HT-29 (cell line): ENCODE measurements around the gene NRP2. TPM values are rescaled to one million over a fixed set of nuclear protein-coding genes. Genes with fewer than 3 reads are reported as not detected.

Experiments used
- DNase-seq: peaks from one replicate; pipeline ENCODE4 v3.0.0-alpha.2; 2015; ENCODE audit warnings: low spot score
- total RNA-seq: library from RNA; depleted of rRNA; stranded (reverse); fragments of >200 nt; shearing (Covaris generic); gene quantifications from 2 replicates; pipeline ENCODE4 v1.2.3, GENCODE V29; 2014

Gene NRP2
- total RNA-seq, 1 experiment from 2014 or later, result 1.1 TPM

- no peak for DNase-seq
These were observed 48.6 kb downstream of the NRP2 start for GRCh38 chr2:205730701-205731582.

- DNase-seq, result no peak
These were observed 49.3 kb downstream of the NRP2 start for GRCh38 chr2:205731583-205731981.

- DNase-seq, result no peak
These were observed 50.0 kb downstream of the NRP2 start for GRCh38 chr2:205732314-205732713.

GRCh38 chr2:205733082-205733481 lies 50.8 kb downstream of the NRP2 start:
- no peak for DNase-seq

- no peak for DNase-seq
These were observed 51.3 kb downstream of the NRP2 start for GRCh38 chr2:205733648-205734047.

GRCh38 chr2:205734436-205735037 lies 52.2 kb downstream of the NRP2 start:
- no peak for DNase-seq

- DNase-seq, result no peak
These were observed 56.0 kb downstream of the NRP2 start for GRCh38 chr2:205738117-205738968.

GRCh38 chr2:205739620-205740019 lies 57.3 kb downstream of the NRP2 start:
- DNase-seq, result no peak

- DNase-seq, result no peak
These were observed 58.1 kb downstream of the NRP2 start for GRCh38 chr2:205740381-205740780.

GRCh38 chr2:205741256-205741978 lies 59.1 kb downstream of the NRP2 start:
- no peak for DNase-seq

GRCh38 chr2:205743137-205743536 lies 60.8 kb downstream of the NRP2 start:
- no peak for DNase-seq

- DNase-seq, result no peak
These were observed 61.8 kb downstream of the NRP2 start for GRCh38 chr2:205744074-205744591.

GRCh38 chr2:205745661-205746419 lies 63.5 kb downstream of the NRP2 start:
- DNase-seq, result no peak

- DNase-seq, result peak; percentile 45
These were observed 64.1 kb downstream of the NRP2 start for GRCh38 chr2:205746420-205746785.

- no peak for DNase-seq
These were observed 65.6 kb downstream of the NRP2 start for GRCh38 chr2:205747829-205748386.

GRCh38 chr2:205748639-205749038 lies 66.3 kb downstream of the NRP2 start:
- DNase-seq, result peak; percentile 45

- DNase-seq, result no peak
These were observed 66.8 kb downstream of the NRP2 start for GRCh38 chr2:205749078-205749477.

- DNase-seq, result no peak
These were observed 68.5 kb downstream of the NRP2 start for GRCh38 chr2:205750797-205751196.

- no peak for DNase-seq
These were observed 69.3 kb downstream of the NRP2 start for GRCh38 chr2:205751569-205752031.

GRCh38 chr2:205752296-205752820 lies 70.1 kb downstream of the NRP2 start:
- no peak for DNase-seq
